GM18517 (cell line): ENCODE data around the gene PROCA1.
A peak's percentile ranks its signal among the peaks of the same experiment; 100 is the strongest.

Experiments used
- ATAC-seq: cut with Tn5 transposase; IDR thresholded peaks from one replicate; pipeline ENCODE4 v1.9.1; 2021; ENCODE audit warnings: mild to moderate bottlenecking, moderate library complexity; ENCODE audit not compliant: unreplicated experiment

The PROCA1 gene

DNA sequence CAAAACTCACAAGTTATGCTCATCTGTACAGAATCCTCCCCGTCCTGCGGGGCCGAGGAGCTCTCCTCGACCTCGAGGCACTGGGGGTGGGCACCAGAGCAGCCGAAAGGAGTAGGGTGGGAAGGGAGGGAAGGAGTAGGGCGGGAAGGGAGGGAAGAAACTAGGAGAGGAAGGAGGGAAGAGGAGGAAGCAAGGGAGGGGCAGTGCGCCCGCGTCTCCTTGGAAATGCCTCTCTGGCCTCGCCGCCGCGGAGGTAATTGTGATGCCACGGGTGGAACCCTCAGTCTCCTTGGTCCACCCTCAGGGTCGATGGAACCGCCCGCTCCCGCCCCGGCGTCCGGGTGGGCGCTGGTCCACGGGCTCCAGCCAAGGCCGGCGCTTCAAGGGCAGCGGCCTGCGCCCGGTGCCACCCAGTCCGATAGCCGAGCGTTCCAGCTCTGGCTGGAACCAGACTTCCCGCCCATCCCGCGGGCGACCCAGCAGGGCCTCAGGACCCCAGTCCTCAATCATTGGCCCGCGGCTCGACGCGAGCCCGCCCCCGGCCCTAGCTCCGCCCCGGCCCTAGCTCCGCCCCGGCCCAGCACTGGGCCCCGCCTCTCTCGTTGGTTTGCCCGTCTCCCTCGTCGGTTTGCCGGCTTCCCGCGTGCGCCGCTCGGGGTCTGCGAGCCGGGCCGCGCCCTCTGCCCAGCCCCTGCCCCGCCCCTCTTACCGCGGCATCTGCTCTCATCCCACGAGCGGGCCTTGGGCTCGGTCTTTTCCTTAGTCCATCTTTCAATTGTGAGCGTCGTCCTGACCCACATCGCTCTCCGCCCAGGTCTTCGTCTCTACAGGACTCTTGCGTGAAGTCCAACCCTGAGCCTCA is 596 bp downstream of the PROCA1 start:
- peak; percentile 73 for ATAC-seq

DNA sequence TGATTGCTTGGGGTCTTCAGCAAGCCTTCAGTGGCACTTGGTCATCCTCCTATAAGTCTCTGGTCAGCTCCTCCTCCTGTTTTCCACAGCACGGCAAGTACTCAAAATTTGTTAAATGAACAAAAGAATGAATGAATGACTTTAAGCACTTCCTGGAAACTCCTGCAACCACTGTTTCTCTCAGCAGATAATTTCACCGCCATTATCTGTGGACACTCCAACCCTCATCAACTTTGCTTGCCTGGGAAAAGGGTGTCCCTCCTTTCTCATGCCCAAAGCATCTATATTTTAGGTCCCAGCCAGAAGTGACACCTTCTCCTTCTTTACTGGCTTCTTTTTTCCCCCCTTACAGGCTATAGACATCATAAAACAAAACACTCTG is 4.4 kb downstream of the PROCA1 start:
- ATAC-seq: no peak

DNA sequence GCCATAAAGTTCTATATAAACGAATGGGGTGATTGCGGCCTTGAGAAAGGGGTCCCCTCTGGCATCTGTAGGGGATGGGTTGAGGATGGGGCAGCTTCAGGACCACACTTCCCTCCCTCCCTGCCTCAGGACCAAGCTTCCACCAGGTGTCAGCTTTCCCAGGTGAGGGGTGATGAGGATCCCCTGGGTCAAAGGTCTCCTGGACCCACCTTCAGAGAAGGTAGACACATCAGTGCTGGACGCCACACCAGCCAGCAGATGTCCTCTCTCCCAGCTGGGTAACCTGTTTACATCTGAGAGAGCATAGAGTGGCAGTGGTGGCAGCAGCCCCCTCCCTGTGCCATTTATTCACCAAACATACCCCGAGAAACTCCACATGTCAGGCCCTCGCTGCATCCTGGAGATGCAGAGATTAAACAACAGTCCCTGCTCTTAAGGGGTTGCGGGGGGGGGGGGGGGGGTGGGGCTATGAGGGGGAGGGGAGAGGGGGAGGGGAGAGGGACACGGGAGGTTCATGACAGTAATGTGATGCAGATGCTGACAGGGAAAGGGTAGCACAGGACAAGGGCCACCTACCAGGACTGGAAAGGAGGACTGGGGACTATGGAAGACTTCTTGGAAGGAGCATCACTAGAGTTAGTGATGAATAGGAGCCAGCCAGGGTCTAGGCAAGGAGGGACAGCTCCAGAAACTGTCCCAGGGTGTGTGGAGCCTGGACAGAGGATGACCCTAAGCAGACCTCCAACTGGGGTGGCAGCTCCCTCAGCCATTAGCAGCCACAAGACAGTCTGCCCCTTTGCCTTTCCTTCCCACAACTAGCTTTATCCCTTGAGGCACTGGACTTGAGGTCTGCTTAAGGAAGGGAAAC is 5.0 kb downstream of the PROCA1 start:
- ATAC-seq: no peak

DNA sequence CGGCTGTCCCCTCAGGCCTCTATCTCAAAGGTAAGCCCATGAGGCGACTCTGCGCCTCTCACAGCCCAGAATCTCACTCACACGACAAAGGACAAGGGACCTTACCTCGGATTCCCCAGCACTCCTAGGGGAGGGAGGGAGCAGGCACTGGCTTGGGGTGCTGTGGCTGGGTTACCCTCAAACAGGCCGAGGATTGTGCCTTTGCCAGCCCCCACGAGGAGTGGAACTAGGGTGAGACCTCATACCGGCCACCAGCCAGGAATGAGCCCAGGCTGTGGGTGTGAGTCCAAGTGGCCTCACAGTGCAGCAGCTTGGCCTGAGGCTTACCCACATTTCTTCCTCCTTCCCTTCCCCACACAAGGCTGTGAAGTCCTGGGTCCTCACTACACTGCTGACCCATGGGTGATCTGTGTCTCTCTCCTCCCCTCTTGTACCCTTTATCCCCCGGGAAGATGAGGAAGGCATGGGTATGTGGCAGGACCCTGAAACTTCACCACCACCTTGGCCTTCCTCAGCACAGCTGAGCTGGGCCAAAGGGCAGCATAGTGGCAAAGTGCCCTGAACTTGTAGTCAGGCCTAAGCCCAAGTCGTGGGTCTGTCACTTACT is 5.9 kb downstream of the PROCA1 start:
- no peak for ATAC-seq

DNA sequence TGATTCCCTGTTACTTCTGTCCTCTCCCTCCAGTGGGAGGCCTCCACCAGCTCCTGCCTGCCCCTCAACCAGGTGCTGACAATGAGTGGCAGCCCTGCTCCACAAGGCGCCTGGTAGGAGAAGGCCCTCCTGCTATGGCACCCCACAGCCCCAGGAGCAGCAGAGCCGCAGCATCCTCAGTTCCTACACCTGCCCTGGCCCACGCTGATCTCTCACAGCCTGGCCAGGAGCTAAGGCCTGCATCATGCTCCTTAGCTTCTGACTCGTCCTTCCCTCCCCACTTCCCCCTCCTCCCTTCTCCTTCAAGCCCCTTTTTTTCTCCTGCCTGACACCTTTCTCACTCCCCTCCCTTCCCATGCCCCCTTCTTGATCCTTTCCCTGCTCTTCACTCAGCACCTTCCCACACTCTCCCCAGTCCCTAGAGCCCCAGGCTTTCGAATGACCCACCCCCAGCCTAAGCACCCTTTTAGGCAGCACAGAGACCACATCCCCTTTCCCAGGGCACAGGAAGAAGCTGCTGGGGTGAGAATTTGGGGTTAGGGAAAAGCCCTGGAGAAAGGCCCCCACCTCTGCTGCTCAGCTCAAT is 6.5 kb downstream of the PROCA1 start:
- no peak for ATAC-seq

DNA sequence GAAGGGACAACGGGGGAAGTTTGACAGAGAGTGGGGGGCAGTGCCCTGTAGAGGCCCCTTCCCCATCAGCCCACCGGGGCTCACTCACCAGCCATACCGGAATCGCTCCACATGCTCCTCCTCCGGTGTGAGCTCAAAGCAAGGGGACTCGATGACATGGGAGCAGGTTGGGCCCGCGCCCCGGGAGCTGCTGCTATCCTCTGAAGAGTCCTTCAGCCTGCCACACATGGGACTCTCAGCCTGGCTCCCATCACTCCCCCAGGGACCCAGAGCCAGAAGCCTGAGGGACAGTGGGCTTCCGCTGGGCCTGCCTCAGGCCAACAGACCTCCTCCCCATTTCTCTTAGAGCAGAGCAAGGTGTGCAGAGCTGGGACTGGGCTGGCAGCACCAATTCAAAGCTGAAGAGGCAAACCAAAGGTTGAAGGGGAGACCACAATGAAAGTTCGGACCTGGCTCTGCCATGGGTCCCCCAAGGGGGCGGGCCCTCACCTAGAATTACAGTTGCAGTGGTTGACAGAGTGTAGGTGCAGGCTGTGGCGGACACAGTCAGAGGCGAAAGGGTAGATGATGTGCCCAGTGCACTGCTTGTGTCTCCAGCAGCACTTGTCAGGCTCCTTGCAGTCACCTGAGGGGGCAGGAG is 7.3 kb downstream of the PROCA1 start:
- ATAC-seq: no peak

DNA sequence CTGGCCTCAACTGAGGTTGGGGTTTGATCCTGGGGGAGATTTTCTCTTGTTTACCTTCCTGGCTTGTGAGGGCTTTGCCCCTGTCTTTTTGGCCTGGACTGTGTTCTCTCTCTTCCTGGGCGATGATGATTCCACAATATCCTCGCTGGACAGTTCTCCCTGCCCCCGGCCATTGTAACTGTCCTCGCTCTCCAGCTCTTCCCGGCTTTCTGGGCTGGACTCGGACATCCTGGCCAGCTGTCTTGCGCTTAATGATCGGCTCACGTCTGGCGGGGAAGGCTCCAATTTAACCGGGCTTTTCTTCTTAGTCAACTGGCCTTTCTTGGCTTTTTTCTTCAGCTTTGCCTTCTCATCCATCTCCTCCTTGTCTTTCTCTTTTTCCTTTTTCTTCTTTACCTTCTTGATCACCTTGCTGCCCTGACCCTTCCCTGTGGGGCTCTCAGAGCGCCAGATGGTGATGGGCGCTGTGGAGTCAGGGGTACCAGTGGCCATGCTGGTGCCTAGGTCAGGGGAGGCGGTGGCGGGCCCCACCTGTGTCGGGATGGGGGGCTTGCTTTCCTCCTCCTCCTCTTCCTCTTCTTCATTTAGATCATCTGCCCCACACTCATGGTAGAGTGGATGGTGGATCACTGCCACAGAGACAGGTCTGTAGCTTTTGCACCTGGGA is 8.0 kb downstream of the PROCA1 start:
- no peak for ATAC-seq

DNA sequence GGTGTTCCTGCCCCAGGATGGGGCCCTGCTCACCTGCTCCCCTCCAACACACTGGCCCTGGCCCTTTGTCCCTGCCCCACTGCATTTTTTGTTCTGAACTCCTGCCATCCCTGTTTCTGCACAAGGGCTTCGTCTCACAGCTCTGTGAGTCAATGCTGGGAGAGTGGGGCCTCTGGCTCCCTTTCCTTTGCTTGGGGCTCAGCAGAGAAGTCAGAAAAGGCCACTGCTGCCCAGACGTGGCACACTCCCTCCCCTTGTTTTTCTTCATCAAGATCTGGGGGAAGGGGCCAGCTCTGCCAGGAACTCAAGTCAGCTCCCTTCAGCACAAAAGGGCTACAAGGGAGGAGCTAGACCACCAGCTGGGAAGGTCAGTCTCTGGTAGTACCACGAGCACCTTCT is 8.9 kb downstream of the PROCA1 start:
- no peak for ATAC-seq

DNA sequence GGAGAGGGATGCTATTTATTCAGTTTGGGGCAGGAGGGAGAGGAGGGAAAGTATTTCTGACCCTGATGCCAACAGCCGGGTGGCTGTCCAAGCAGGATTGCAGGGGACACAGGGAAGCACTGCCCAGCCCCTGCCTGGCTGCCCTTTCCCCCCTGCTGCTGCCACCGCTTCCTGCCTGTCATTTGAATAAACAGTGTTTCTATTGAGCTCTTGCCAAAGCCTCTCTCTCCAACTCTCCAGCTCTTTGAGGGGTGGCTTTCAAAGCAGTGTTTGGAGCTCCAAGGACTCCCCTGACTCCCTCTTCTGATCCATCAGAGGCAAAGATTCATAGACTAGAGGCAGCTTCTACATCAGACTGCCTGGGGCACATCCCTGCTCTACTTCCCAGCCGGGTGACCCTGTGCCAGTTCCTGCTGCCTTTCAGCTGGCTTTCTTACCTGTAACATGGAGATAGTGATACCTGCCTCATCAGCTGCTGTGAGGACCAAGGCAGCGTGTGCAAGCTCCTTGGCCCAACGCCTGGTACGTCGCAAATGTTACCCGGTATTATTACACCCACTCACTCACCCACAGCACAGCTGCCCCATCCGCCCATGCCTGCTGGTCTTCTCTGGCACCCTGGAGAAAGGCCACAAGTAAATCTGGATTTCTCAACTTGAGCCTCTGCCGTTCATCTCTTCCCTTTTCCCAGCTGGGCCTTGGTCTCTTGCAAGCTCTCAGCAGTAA is 9.5 kb downstream of the PROCA1 start:
- ATAC-seq: no peak

DNA sequence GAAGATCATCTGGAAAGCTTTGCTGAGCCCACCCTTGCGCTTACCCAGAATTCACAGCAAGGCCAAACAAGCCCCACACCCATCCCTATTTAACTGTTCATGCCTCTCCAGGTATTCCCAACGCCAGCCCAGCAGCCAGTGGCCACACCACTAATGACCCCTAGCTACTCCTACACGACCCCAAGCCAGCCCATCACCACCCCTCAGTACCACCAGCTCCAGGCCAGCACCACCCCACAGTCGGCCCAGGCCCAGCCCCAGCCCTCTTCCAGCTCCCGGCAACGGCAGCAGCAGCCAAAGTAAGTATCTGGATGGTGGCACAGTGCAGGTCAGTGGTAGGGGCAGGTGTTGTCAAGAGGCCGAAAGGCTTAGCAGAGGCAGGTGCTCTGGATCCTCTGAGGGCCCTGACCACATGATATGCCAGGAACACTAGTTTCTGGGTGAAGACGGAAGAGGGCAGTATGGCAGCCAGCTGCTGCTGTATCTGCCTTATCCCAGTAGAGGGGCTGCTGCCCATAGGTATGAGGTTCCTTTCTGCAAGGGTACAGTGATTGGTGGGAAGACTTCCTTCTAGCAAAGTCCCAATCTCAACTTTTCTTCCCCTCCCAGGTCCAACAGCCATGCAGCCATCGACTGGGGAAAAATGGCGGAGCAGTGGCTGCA is 10.7 kb downstream of the PROCA1 start:
- ATAC-seq: no peak

DNA sequence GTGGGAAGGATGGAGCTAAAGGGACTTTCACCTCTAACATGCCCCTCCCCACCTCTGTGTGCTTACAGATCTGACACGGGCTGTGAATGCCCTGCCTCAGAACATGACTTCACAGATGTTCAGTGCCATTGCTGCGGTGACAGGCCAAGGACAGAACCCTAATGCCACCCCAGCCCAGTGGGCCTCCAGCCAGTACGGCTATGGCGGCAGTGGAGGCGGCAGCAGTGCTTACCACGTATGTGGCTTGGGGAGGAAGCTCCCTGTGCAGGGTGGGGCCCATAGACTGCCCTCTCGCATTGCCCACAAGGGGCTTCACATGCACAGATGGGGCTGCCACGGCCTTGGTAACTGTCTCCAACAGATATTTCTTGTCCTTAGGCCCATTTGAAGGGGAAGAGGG is 11.4 kb downstream of the PROCA1 start:
- ATAC-seq: no peak

DNA sequence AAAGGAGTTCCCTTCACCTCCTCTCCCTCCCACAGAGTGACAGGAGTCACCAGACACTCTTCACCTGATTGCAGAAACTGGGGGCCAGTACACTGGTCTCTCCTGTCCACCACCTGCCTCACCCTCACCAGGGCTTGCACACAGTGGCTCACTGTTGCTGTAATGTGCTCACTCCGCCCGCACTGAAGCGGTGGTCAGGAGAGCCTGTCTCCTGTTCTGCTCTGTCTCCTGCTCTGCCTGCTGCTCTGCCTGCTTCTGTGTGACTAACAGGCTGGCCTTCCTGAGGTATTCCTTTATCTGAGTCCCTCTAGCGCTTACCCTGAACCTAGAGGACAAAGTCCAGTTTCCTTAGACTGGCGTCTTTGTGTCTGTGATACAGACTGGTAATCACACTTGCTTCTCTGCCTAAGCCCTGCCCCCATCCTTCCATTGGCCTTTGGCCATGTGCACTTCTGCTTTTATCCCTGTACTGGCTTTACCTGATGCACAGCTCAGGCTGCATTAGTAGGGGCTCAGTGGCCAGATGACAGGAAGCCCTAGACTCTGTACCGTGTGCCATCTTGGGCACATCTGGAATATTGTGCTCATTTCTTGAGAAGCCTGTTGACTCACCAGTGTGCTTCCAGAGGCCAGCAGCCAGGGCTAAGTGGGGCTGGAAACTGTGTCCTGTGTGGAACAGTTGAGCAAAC is 13.3 kb downstream of the PROCA1 start:
- ATAC-seq: no peak

DNA sequence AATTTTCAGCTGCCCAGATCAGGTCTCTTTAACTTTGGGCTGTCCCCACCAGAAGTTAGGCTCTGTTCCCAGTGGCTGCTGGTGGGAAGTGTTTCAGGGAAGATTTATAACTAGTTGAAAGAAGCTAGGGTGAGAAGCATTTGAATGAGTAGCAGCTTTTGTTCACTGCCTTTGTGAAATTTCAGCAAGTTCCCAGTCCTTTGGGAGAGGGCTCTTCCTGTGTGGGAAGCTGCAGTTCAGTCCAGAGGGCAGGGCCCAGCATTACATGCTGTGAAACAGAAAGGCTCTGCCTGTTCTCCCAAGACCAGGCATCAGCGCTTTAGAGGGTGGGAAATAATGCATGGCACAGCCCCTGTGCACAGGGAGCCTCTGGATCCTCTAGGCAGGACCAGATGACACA is 17.8 kb downstream of the PROCA1 start:
- ATAC-seq: no peak

DNA sequence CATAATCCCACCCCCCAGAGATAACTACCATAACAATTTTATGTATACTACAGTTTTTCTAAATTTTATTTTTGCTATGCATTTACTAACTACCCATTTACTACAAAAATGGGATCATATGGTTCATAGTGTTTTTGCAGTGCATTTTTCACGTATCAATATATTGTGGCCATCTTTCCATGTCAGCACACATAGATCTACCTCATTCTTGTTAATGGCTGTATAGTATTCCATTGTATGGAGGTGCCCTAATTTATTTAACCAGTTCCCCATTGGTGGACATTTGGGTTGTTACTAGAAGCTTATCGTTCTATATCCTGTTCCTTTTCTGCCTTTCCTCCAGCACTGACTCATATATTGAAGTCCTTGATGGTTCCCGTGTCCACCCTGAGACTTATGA is 22.7 kb downstream of the PROCA1 start:
- ATAC-seq: no peak

DNA sequence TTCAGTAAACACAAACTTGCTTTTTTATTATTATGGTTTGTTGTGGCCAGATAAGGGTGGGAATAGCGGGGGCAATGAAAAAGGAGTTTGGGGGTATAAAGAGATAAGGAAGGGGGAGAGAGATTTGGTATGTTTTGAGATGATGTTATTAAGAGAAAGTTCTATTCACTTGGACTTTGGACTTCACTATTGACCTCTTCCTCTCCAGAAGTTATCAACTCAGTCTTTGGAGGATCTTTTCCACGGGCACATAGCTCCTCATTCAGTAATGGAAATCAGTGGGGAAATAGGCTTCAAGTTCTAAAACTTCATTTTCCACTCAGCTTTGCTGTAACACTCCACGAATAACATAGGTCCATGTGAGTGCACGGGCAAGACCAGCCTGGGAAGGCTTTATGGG is 23.2 kb downstream of the PROCA1 start:
- ATAC-seq: no peak

DNA sequence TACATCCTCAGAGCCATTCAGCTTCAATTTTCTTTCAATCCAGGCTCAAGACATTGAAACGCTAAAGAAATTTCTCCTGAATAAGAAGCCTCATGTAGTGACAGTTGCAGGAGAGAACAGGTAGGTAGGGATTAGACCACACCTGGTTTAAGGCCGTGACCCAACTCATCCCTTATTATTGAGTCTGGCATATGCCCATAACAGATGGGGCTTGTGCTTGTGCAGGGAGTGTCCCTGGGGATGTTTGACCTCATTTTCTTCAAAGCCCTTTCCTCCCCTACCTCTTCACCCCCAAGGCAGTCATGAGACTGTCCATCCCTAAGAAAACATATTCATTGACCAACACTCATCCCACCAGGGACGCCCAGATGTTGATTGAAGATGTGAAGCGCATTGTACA is 25.4 kb downstream of the PROCA1 start:
- ATAC-seq: no peak

DNA sequence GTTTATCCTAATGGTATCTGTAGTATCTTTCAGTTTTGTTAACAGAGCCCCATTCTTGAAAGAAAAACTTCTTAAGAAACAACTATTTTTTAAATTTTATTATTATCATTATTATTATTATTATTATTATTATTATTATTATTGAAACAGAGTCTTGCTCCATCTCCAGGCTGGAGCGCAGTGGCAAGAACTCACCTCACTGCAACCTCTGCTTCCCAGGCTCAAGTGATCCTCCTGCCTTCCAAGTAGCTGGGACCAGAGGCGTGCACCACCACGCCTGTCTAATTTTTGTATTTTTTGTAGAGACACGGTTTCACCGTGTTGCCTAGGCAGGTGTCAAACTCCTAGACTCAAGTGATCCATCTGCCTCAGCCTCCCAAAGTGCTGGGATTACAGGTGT is 26.3 kb downstream of the PROCA1 start:
- ATAC-seq: no peak

DNA sequence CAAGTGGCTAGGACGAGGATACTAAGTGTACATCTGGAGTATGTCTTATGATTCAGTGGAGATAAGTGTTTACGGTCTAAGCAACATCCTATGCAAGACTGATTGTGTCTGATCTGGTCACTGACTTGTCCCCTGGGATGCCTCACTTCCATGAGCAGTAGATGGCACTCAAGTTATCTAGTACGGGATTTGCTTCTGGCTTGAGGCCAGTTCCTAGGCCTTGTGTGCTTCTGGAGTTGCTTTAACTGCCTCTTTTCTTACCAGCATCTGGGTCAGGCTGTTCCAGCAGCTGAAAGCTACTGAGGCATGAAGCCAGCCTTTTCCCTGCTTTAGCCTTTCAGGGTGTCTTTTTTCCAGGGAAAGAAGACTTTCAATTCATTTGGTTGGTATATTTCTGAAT is 26.7 kb downstream of the PROCA1 start:
- ATAC-seq: no peak

DNA sequence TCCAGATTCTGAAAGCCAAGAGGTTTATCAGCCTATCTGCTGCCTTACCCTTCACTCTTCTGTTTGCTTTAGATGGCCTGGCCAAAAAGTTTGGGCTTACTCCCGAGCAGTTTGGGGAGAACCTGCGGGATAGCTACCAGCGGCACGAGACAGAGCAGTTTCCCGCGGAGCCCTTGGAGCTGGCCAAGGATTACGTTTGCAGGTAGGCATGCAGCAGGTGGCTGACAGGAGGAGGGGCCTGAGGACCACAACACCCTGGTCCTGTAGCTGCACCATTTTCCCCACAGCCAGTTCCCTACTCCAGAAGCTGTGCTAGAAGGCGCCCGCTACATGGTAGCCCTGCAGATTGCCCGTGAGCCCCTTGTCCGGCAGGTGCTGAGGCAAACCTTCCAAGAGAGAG is 29.0 kb downstream of the PROCA1 start:
- ATAC-seq: no peak
